Measurements from ENCODE around the gene METTL3.

Gene METTL3

DNA sequence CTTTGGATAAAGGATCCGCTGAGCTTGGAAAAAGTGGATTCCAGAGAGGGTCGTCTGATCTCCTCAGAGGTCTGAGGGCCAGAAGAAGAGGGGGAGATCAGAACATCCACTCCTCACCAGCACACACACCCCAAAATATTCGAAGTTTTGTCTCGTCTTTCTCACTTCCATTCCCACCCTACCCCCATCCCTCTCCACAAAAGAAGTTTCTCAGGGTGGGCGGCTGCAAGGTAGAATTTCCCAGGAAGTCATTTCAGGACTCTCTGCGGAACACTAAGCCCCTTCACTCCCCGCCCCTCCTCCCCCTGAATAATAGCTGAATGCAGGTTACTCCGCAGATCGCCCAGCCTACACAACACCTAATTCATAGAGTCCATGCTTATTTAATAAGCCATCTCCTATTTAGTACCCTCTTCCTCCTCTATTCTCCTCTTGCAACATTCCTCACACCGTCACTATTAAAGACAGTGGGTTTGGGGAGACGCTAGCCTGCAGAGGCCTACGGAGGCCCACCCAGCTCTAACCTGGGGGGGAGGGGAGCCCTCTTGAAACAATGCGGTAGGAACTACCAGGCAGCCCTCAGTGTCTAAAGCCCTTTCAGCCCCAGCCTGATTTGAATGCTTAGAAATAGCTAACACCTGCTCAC is 15.7 kb upstream of the METTL3 start:
- DNase-seq = no peak

DNA sequence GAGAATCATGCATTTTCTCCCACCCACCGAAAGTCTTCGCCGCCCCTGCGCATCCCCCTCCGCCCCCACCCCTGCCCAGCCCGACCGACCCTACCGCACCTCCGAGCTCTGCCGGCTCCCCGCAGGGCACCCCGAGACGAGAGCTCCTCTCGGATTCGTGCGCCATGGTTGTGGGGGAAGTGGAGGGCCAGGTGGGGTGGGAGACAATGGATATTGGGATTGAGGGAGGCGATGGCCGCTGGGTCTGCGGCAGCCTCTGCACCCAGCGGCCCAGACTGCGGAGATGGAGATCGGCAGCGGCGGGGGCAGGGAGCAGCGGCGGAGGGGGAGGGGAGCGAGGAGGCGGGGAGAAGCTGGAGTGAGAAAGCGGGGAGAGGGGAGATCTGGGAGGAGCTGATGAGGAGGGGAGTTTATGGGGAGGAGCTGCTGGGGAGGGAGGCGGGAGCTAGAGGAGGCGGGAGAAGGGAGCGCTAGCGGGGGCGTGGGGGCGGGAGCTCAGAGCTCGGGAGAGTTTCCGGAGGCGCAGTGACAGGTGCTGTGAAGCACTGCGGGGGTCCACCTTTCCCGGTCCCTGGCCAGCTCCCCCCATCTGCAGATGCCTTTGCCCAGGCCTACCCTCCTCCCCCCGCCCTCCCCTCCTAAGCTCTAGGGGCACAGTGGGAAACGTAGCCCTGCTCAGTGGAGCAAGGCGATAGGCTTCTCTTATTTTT is 15.0 kb upstream of the METTL3 start, which contains the start of gene SALL2:
Gene SALL2, minus strand, starts transcription at position 385 of the 710 bp plus-strand sequence. Its CDS starts 219 bp downstream, at position 166.
- DNase-seq = peak; percentile 71 to 81

DNA sequence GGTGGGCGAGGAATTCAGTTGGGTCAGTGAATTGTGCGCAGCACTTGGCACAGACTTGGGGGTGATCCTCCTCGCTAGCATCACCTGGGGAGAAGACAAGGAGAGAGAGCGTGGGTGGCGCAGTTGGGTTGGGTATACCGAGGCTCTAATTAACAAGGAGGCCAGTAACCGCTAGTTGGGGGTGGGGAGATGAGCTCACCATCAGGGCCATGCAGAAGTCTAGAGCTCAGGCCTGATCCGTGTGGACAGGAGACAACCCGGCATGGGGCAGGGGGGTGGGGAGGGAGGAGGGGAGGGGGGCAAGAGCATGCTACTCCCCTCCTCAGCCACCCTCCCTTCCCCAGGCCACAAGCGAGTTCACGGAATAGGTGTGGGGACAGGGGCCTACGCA is 14.4 kb upstream of the METTL3 start:
- DNase-seq = no peak

DNA sequence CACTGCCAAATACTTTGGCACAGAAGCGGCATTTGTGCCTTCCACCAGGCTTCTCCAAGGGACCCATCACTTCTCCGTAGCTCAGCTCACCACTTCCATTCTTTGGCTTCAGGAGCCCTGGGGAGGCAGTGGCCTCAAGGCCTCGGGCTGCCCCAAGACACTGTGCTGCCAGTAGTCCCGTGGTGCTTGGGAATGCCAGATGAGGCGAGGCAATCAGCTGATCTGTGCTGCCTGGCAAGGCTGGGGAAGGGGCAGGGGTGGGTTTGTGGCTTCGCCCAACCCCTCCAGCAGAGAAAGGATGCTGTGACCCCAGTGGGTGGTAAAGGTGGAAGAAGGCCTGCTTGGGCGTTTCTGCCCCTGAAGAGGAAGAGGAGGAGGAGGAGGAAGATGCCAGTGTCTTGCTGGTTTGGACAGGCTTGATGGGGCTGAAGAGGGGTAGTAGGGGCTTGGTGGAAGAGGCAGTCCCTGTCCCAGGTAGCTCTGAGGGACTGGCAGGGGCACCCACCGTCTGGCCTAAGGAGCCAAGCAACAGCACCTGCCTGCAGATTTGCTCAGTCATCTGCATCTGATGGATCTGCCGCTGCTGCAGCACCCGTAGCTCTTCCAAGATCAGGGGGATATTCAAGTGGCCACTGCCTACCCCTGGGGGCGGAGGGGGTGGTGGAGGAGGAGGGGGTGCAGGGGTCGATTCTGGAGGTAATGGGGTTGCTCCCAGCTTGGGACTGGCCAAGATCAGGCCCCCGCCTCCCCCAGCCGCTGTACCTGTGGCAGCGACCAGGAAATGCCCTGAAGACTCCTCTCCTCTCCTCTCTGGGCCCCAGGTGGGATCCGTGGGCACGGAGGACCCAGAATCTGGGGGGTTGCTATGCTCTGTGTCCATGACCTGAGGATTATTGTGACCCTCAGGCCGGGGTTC is 13.7 kb upstream of the METTL3 start:
- DNase-seq = no peak

DNA sequence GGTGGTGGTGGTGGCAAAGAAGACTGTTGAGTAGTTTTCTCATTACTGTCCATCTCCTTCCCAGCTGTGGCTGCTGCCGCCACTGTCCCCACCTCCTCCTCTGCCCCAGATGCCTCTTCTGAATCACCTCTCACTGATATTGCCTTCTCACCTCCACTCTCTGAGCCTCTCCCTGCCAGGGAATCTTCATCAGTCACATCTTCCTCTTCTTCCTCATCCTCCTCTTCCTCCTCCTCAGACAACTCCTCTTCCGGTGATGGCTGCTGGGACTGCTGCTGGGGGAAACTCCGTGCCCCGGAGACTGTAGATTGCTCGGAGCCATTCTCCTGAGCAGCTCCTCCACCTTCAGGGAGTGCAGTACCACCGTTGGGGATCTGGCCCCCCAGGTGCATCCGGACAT is 12.1 kb upstream of the METTL3 start:
- DNase-seq = no peak

DNA sequence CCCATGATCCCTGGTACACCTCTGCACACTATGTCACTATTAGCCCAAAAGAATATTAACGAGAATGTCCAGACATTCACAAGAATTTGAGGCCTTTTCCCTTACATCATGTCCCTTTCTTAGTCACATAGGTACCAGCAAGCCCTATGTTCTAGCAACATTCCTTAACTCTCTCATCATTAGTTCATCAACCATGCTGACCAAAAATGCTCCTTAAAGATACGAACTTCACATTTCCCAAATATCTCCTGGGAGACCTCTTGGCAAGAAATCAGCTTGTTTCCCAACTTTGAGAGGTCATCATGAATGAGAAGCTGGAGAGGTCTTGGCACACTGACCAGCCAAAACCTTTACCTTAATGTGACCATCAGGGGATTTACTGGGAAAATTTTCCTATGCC is 10.4 kb upstream of the METTL3 start:
- DNase-seq = no peak

DNA sequence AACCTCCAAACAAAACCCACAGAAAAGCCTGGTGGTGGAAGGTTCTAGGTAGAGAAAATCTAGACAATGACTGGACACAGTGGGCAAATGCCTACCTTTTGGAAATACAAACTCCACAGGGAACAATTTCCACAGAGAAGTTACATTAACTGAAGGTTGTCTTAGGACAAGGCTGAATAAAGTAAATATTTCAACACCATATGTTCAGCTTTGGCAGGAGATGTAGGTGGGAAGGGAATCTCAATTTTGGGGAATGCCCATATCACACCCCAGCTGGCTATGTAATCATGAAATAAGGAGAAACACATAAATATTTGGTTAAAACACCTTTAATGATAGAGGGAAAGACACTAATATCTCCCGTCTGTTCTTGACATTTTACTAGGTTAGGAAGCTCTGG is 9.6 kb upstream of the METTL3 start:
- no peak for DNase-seq

DNA sequence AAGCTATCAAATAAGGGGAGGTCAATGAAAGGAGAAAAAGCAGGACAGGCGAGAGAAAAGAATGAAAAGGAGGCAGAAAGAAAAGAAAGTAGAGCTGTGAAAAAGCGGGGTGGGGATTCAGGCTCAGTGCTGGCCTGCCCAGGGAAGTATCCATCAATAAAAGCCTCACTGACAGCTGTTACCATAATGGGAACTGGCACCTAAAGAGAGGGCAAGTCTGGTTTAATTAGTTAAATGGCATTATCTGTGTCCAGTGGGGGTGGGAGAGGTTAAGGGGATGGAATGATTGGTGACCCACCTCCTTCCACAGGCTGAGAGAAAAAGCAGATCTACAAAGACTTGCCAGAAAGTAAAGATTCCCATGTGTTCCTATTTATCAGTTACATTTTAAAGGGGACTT is 7.6 kb upstream of the METTL3 start:
- DNase-seq = no peak

DNA sequence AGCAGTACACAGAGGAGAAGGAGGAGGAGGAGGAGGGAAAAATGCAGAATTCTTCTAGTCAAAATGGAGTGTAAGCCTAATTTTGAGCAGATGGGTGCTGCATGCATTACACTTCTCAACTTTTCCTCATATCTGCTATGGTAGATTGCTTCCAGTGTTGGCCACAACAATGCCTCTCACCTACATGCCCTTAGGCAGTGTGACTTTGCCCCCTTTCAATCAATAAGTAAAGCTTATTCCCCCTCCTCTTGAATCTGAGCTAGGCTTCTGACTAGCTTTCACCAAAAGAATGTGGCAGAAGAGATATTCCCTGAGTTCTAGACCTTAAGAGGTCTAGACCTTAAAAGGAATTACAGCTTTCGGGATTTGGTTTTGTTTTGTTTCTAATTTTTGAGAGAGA is 3.2 kb upstream of the METTL3 start:
- DNase-seq = no peak

DNA sequence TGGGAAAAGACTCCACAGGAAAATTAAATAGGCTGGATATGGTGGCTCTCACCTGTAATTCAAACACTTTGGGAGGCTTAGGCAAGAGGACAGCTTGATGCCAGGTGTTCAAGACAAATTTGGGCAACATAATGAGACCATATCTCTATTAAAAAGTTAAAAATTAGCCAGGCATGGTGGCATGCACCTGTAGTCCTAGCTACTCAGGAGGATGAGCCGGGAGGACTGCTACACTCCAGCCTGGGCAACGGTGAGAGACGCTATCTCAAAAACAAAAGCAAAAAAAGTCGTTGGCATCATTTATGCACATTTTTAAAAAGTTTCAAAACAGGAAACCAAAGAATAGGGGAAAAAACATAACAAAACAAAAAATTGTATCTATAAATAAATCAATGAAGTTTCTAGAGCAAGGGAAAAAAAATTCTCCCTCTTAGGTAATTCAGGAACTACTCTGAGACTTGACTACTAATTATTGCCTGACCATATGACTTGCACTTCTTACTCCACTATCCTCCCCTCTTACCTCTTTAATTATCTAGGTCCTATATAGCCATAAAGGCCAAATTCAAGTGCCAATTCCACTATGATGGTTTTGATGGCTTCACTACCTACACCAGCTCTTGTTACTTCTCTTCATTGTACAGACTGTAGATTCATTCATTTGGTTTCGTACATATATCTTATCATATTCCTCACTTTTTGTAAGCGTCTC is 1.6 kb downstream of the METTL3 start:
- DNase-seq = no peak

DNA sequence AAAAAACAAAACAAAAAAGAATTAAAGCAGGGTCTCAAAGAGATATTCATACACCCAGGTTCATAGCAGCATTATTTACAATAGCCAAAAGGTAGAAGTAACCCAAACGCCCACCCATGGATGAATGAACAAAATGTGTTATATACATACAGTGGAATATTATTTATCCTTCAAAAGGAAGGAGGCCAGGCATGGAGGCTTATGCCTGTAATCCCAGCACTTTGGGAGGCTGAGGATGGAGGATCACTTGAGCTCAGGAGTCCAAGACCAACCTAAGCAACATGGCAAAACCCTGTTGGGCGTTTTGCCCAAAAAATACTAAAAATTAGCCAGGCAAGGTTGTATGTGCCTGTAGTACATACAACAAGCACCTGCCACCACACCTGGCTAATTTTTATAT is 4.6 kb downstream of the METTL3 start:
- DNase-seq = no peak

DNA sequence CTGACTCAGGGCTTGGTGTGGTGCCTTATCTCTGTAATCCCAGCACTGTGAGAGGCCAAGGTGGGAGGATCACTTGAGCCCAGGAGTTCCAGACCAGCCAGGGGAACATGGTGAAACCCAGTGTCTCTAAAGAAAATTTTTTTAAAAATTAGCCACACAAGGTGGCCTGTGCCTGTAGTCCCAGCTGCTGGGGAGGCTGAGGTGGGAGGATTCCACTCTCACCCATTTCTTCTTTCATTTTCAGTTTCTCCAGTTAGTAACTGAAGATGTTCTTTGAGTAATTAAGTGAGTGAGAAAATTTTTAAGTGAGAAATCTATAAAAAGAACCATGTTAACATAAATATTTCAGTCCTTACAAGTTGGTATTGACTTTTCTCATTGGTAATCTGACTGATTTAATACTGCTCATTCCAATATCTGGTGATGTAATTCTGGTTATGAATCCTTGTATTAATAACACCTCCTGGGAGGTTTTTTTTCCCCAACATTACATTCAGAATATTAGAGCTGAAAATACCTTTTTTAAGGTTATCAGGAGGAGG is 6.1 kb downstream of the METTL3 start:
- peak; percentile 30 to 34 for DNase-seq

DNA sequence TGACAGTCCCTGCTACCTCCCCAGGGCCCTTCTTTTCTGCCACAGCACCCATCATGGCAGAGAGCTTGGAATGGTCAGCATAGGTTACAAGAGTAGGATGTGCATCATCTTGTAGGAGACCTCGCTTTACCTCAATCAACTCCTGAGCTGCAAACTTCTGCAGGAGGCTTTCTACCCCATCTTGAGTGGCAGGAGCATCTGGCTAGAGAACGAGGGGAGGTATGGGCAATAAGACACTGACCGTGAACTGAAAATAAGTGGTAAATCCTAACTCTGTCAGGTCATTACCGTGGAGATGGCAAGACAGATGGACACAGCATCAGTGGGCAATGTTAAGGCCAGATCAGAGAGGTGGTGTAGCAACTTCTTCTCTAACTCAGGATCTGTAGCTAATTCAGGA is 7.8 kb downstream of the METTL3 start:
- DNase-seq = no peak

DNA sequence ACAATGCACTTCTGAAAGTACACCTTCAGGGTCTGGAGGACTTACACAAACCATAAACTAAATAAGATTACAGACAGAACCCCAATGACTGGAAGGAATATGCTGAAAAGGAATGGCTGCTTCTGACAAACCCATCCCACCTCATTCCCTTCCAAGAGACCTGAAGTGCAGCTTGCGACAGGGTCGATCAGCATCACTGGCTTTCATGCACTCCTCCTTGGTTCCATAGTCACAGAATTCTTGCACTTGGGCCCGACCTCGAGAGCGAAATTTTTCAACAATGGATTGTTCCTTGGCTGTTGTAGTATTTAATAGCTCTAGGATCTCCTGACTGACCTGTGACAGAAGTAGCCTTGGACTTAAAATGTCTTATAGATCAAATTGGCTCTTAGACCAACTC is 9.6 kb downstream of the METTL3 start:
- DNase-seq = no peak

DNA sequence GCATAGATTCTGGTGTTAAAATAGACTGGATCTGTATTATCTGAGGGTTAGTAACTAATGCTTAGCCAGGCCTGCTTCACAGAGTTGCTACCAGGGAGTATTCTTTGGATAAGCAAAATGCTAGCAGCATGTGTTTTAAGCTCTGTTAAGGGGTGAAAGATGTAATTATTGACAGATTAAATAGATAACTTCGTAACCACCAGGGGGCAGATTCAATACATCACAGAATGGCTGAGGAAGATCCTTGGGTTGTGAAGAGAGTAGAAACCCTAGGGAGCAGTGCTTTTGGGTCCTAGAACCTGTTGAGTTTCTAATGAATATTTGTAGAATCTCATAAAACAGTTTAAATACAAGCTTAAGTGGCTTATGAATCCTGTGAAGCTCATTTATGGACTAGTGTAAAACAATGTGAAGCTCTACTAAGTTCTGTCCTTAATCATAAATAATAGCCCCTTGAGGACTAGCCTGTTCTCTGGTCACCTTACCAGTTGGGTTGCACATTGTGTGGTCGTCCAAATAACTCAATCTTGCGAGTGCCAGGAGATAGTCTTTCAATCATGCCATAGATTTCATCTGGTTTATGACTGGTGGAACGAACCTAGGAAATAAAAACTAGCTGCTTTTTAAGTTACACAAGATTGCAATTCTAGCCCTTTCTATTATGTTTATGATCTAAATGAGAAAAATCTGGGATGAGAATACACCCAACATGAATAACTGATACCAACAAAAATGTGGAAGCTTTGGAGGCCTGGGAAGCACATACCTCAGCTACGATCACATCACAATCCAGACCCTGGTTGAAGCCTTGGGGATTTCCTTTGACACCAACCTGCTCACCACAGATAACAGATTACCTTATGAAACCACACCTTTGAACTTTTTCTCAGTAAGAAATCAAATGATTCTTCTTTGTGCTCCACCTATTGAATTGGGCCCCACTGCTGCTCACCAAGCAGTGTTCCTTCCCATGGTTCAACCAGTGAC is 12.3 kb downstream of the METTL3 start:
- no peak for DNase-seq

DNA sequence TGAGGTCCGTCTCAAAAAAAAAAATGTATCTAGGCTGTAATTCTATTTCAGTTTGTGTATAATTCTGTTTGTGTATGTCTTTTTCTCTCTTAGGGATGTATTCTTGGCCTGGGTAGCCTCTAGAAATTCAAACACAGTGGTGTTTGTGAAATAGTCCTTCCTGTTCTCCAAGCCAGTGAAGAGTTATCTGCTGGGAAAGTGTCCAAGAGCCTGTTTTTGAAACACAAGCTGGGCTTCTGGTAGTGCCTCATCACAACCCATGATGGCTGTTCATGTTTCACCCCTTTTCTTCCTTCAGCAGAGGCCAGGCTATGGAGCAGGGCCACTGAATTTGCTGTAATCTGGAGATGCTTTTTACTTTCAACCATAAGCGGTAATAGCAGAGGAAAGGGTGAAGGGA is 14.7 kb downstream of the METTL3 start:
- DNase-seq = no peak

DNA sequence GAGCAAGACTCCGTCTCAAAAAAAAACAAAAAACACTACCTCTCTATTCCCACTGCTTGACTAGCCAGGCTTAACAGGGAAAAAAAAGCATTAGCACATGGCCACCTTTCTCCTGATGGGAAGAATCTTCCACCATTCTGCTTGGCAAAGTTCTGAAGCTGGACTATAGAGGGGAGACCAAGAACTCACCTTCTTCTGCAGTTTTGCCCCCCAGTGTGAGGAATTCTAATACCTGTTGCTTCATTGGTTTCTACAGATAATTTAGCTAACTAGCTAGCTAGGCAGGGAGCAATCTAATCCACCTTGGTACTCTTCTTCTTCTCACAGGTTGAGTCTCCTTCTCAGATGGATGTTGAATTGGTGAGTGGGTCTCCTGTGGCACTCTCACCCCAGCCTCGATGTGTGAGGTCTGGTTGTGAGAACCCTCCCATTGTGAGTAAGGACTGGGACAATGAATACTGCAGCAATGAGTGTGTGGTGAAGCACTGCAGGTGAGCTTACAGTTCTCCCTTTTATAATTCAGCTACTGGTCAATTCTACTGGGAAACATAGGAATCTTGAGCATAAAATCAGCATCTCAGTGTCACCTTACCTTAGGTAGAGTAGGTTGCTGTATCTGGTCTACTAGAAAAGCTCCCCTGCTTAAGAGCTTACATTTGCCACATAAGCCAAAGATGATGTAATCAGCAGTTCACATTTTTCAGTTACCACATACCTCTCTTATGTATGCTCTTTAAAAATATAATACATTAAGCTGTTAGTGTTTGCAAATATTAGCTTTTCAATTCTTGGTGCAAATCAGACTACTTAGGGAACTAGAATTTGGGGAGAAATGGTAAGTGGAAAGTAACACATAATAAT is 16.0 kb downstream of the METTL3 start:
- no peak for DNase-seq

DNA sequence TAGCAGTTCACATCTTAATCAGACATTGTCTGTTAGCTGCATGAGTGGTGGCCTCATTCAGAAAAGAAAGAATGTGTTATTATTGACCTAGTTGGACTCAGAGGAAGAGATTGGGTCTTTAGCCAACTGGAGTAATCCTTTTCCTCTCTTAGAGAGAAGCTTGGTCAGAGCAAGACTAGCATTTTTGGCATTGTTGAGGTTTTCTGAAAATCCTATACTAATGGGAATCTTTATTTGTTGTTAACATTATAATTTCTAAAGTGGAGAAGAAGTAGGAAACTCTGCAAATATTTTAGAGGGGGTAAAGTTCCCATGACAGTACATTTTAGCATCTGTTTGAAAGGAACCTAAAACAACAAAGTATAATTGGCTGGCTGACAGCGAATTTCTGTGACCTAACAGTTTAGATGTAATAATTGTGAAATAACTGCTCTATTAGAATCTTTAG is 24.5 kb downstream of the METTL3 start:
- DNase-seq = no peak

DNA sequence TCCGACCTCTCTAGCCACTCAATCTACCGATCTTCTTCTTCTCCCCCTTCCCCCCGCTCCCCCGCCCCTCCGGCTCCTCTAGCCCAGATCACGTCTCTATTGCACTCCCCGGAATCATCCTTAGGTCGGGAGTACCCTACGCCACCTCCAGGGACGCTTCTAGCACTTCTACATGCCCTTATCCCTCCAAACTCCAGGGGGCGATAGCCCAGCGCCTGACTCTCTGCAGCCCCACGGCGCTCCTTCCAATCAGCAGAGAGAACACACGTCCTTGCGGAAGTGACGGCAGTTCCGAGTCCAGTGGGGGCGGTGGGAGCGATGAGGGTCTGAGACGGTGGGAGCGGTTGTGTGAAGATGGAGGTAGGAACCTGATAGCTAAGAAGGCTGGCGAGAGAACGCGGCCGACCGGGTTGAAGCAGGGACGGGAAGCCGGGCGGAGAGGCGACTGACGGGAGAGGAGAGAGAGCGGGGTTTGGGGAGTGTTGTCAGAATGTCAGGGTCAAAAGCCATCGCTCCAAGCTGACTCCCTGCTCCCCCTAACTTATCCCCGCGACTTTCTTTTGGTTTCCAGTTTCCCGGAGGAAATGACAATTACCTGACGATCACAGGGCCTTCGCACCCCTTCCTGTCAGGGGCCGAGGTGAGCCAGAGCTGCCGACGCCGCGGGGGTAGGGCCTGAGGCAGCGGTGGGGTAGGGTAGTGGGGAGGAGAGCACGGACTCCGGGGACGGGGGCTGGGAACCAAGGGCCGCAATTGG is 34.0 kb downstream of the METTL3 start, which contains the start of the genes RAB2B and TOX4:
Gene RAB2B, minus strand, starts transcription at position 35 of the 757 bp plus-strand sequence. CDS start 87 bp downstream, outside the sequence.
Gene TOX4, plus strand, starts transcription at position 271 of the 757 bp plus-strand sequence. Its CDS starts 84 bp downstream, at position 355.
- DNase-seq = peak; percentile 89 to 93
